HG02798 (cell line): Measurements from ENCODE around the gene GALNT2.
A peak's percentile ranks its signal among the peaks of the same experiment; 100 is the strongest.

Experiments
- ATAC-seq: cut with Tn5 transposase; IDR thresholded peaks from one replicate; pipeline ENCODE4 v1.9.1; 2021; ENCODE audit warnings: mild to moderate bottlenecking; ENCODE audit not compliant: unreplicated experiment, poor library complexity

Gene GALNT2

DNA sequence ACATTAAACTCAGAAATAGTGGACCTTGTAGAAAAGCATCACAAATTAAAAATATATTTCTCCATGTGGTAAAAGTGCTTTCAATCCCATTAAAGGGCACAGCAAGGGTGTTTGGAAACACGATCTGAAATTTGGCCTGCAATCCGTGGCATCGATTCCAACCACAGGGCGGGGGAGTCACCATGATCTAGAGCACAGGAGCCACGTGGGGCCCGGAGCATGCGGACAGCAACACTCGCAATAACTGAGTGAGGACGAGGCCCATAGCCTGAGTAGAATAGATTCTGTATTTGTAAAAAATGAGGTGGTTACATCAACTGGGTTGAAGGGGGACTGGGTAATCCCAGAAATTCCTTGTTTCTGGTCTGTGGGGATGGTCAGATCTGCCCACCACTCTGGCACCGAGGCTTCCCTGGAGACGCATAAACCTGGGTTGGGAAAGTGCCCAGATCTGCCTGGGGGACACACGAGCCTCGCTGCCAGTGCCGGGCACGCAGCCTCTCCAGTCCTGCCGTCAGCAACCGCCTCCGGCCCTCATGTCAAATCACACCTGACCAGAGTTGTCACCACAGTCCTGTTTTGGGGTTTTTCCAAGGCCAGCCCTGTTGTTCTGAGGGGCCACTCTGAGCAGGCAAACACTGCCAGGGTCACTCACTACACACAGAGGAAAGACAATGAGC, 254.8 kb downstream of the GALNT2 start:
- no peak for ATAC-seq

DNA sequence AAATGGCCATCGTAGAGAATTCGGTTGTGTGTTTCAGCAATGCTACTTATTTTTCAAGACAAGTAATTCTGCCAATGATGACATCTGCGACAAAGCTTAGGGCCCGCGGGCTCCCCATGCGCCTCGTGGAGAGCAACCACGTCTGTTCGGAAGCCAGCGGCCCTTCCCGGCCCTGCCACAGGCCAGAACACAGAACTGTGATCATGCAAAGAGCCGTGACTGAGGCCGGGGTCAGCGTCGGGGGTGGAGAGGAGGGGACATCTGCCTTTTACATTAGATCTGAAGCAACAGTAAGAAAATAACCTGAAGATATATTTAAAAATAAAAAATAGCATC, 255.4 kb downstream of the GALNT2 start:
- ATAC-seq: no peak

DNA sequence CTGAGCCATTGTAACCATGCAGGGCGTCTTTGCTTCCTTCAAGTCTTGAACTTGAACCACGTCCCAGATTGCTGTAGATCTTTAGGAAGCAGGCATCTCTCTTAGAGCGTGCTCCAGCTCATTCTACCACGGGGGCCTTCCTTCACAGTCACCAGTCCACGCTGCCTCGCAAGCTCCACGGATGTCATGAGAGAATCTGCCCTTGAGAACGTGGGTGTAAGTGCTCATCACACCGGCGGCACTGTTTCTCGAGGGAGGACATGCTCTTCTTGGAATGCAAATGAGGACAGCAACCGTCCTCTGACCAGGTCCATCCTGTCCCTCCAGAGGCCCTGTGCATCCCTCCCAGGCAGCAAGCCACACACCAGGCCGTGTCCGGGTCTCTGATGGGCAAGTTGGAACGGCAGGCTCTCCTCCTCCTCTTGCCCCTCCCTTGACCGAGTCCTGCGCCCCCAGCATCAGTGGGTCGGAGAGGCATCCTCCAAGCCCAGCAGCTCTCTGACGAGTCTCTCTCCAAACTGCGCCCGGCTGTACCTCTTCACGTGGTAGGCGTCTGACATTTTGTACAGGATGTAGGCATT, 256.0 kb downstream of the GALNT2 start:
- no peak for ATAC-seq

DNA sequence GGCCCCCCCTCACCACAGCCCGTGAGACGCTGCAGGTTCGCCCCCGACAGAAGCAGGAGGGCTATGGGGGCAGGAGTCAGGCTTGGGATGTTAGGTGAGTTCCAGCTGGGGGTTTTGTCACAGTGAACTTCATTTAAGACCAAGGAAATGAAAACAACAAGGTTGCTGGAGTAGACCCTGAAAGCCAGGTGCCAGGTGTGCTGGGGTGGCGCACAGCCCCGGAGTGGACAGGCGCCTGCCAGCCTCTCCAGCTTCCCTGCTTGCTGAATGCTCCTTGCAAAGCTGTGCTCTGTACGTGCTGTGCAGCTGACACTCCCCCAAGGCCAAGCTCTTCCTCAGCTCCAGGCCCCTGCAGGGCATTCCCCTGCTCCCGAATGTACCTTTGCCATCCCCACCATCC, 256.6 kb downstream of the GALNT2 start:
- ATAC-seq: no peak

DNA sequence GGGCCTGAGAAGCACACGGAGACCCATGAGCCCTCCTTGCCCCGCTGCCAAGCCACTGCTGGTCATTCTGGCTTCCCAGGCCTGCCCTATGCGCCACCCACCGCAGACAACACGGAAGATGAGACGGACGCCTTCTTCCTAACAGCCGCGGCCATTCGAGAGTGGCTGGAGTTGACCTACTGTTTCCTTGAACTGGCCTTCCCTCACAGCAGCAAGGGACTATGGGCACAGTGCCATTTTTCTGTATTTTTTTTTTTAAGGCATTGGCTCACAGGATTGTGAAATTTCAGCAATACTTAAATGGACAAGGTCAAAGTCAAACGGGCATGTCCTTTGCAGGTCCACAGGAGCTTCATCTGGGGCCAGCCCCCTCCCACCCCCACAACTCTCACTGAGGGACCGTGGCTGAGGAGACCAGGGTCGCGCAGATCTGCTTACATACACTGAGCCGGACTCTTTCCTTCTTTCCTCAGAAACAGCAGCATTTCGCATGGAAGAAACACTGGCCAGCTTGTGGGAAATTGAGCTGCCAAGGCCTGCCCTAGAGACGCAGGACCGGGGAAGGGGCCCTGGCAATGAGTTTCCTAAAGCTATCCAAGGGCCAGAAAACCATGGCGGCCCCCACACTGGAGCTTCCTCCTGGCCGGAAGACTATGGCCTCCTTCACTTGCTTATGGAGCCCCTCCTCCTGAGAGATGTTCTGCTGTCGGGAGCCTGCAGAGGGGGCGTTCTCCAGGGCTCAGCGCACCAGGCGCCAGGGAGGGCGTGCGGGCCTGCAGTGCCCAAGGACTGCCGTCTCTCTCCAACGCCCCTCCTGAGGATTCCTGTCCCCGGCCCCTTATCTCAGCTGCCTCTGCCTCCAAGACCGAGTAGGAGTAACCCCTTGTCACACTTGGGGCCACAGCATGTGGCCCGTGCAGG, 260.2 kb downstream of the GALNT2 start:
- ATAC-seq: no peak

DNA sequence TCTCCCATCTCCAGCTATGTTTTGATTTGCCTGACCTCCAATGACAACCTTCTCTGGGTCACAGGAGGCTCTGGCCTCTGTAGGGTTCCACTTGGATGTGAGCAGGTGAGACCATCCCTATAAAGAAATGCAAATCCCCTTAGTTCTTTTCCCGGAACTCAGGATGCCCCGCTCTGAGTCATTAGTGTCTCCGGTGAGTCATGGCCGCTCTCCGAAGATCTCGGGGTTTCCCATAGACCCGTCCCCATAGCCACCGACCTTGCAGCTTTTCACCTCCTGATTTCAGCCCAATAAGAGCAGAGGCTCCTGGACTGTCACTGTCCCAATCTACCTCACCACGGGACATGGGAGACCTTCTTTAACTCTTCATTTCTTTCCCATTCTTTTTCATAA, 260.9 kb downstream of the GALNT2 start:
- peak; percentile 71 for ATAC-seq

DNA sequence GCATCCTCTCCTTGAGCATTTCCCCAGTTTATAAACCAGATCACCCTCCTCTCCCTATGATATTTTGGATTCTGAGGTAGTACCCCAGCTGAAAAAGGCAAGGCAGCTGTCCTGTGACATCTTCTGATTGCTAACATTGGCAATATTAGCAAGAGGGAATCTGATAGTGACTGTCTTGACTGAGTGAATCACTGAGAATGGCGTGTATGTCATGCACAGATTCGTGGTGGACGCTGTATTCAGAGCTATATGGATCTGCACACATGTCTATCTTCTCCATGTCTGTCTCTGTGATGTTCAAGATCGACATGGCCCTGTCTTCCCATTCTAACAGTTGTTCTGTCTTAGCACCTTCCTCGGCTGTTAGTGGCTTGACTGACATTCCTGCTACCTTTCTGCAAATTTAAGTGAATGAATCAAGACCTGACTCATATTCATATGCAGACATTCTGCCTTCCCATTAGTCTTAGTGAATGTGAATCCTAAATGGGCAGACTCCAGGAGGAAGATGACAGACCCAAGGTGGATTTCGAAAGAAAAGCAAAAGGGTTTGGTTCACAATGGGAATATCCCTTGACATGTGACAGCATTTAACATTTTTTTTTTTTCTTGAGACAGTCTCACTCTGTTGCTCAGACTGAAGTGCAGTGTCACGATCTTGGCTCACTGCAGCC, 261.4 kb downstream of the GALNT2 start:
- peak; percentile 25 for ATAC-seq

DNA sequence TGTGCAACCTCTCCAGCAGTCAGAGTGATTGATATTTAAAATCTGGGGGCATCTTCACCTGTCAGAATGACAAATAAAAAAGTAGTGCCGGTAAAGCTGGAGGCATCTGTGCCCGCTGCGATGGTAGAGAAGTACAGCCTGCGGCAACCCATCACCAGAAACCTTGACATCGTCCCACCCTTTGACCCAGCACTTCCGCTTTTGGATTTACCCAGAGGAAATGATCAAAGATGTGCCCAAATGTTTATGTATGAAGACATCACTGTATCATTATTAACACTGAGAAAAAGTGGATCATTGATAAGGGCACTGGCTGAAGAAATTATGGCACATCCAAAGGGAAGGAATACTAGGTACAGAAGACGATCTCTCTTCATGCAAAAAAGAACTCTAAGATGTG, 263.1 kb downstream of the GALNT2 start:
- no peak for ATAC-seq
